HEK293 (cell line): ENCODE results near the gene HIGD2A.

Experiments
- CTCF ChIA-PET: fragments of 350-600 bp; formaldehyde crosslinking; extraction: SDS; loops from one replicate; lab custom pipeline; 2021; ENCODE audit warnings: antibody characterized with exemption; lab: Yijun Ruan, JAX
- POLR2A ChIA-PET: fragments of 300-600 bp; formaldehyde crosslinking; extraction: SDS; loops from one replicate; lab custom pipeline; 2020; ENCODE audit warnings: antibody characterized with exemption, inconsistent platforms; lab: Yijun Ruan, JAX
- H3K27ac ChIP-seq: fragments of 200-500 bp; sonication (Bioruptor generic); 2 replicates; pipeline ENCODE4 v1.5.1; 2014; ENCODE audit warnings: low read depth, low read length, control low read depth, inconsistent platforms; ENCODE audit errors: extremely low read depth
- H3K36me3 ChIP-seq, 2 experiments: fragments of 200-500 bp in 1 of 2; sonication (Bioruptor generic) in 1 of 2; 1 replicate in 1 of 2; 2 replicates in 1 of 2; pipeline ENCODE4 v1.5.1; 2014 to 2017; ENCODE audit warnings: inconsistent platforms in 2 of 2, low read length in 2 of 2; ENCODE audit not compliant: control insufficient read depth in 2 of 2, insufficient read depth in 1 of 2
- H3K4me1 ChIP-seq: fragments of 200-500 bp; sonication (Bioruptor generic); 2 replicates; pipeline ENCODE4 v1.5.1; 2014; ENCODE audit warnings: mild to moderate bottlenecking, low read length, inconsistent platforms; ENCODE audit not compliant: control insufficient read depth, insufficient read depth
- H3K4me3 ChIP-seq: 2 replicates; pipeline ENCODE4 v1.5.1; 2011; ENCODE audit warnings: low read depth, mild to moderate bottlenecking, control low read depth, low read length, moderate library complexity
- H3K9me3 ChIP-seq: fragments of 200-500 bp; sonication (Bioruptor generic); 2 replicates; pipeline ENCODE4 v1.5.1; 2014; ENCODE audit warnings: low read depth, low read length, inconsistent platforms; ENCODE audit not compliant: control insufficient read depth, insufficient read depth
- BCL6B ChIP-seq: fragments of 450-650 bp; formaldehyde crosslinking; IDR thresholded peaks from 2 replicates; pipeline ENCODE4 v1.5.1; 2017; ENCODE audit warnings: missing biosample characterization, missing genetic modification characterization
- GLIS2 ChIP-seq: fragments of 450-650 bp; formaldehyde crosslinking; IDR thresholded peaks from 2 replicates; pipeline ENCODE4 v1.5.1; 2016; ENCODE audit warnings: missing biosample characterization, missing genetic modification characterization
- KLF1 ChIP-seq: fragments of 450-650 bp; formaldehyde crosslinking; IDR thresholded peaks from 2 replicates; pipeline ENCODE4 v1.5.1; 2016; ENCODE audit warnings: missing biosample characterization, missing genetic modification characterization
- MEIS1 ChIP-seq: sonication (generic); formaldehyde crosslinking; IDR thresholded peaks from 2 replicates; pipeline ENCODE4 v1.8.1; 2022; ENCODE audit warnings: missing genetic modification reagents, mild to moderate bottlenecking, borderline replicate concordance
- PRDM4 ChIP-seq: fragments of 450-650 bp; formaldehyde crosslinking; IDR thresholded peaks from 2 replicates; pipeline ENCODE4 v1.5.1; 2017; ENCODE audit warnings: missing biosample characterization, missing genetic modification characterization
- ZBTB7A ChIP-seq: fragments of 450-650 bp; formaldehyde crosslinking; IDR thresholded peaks from 2 replicates; pipeline ENCODE4 v1.5.1; 2016; ENCODE audit warnings: low read depth, missing biosample characterization, missing genetic modification characterization
- ZEB2 ChIP-seq: fragments of 450-650 bp; formaldehyde crosslinking; IDR thresholded peaks from 2 replicates; pipeline ENCODE4 v1.5.1; 2016; ENCODE audit warnings: missing biosample characterization, missing genetic modification characterization
- ZFHX2 ChIP-seq: fragments of 450-650 bp; formaldehyde crosslinking; conservative IDR thresholded peaks from 2 replicates; pipeline ENCODE4 v1.5.1; 2016; ENCODE audit warnings: missing biosample characterization, missing genetic modification characterization
- ZFP69B ChIP-seq: fragments of 450-650 bp; formaldehyde crosslinking; IDR thresholded peaks from 2 replicates; pipeline ENCODE4 v1.5.1; 2016; ENCODE audit warnings: missing biosample characterization, missing genetic modification characterization
- ZIC2 ChIP-seq: fragments of 450-650 bp; formaldehyde crosslinking; IDR thresholded peaks from 2 replicates; pipeline ENCODE4 v1.5.1; 2016; ENCODE audit warnings: missing biosample characterization, missing genetic modification characterization
- ZNF2 ChIP-seq: fragments of 450-650 bp; formaldehyde crosslinking; IDR thresholded peaks from 2 replicates; pipeline ENCODE4 v1.5.1; 2016; ENCODE audit warnings: missing biosample characterization, missing genetic modification characterization
- ZNF211 ChIP-seq: fragments of 450-650 bp; formaldehyde crosslinking; IDR thresholded peaks from 2 replicates; pipeline ENCODE4 v1.5.1; 2016; ENCODE audit warnings: low read depth, missing biosample characterization, missing genetic modification characterization
- ZNF214 ChIP-seq: fragments of 450-650 bp; formaldehyde crosslinking; IDR thresholded peaks from 2 replicates; pipeline ENCODE4 v1.5.1; 2017; ENCODE audit warnings: missing biosample characterization, mild to moderate bottlenecking, missing genetic modification characterization, borderline replicate concordance
- ZNF221 ChIP-seq: fragments of 450-650 bp; formaldehyde crosslinking; IDR thresholded peaks from 2 replicates; pipeline ENCODE4 v1.5.1; 2017; ENCODE audit warnings: missing biosample characterization, missing genetic modification characterization, borderline replicate concordance
- ZNF223 ChIP-seq: fragments of 450-650 bp; formaldehyde crosslinking; IDR thresholded peaks from 2 replicates; pipeline ENCODE4 v1.5.1; 2016; ENCODE audit warnings: missing biosample characterization, missing genetic modification characterization
- ZNF239 ChIP-seq: fragments of 450-650 bp; formaldehyde crosslinking; IDR thresholded peaks from 2 replicates; pipeline ENCODE4 v1.5.1; 2016; ENCODE audit warnings: missing biosample characterization, missing genetic modification characterization
- ZNF266 ChIP-seq: fragments of 450-650 bp; formaldehyde crosslinking; IDR thresholded peaks from 2 replicates; pipeline ENCODE4 v1.5.1; 2016; ENCODE audit warnings: missing biosample characterization, missing genetic modification characterization, low read depth
- ZNF362 ChIP-seq: fragments of 450-650 bp; formaldehyde crosslinking; IDR thresholded peaks from 2 replicates; pipeline ENCODE4 v1.5.1; 2016; ENCODE audit warnings: missing biosample characterization, missing genetic modification characterization
- ZNF544 ChIP-seq: fragments of 450-650 bp; formaldehyde crosslinking; IDR thresholded peaks from 2 replicates; pipeline ENCODE4 v1.5.0; 2017; ENCODE audit warnings: missing biosample characterization, missing genetic modification characterization
- ZNF548 ChIP-seq: fragments of 450-650 bp; formaldehyde crosslinking; IDR thresholded peaks from 2 replicates; pipeline ENCODE4 v1.5.1; 2016; ENCODE audit warnings: missing biosample characterization, missing genetic modification characterization
- ZNF555 ChIP-seq: fragments of 450-650 bp; formaldehyde crosslinking; conservative IDR thresholded peaks from 2 replicates; pipeline ENCODE4 v1.5.1; 2017; ENCODE audit warnings: missing biosample characterization, mild to moderate bottlenecking, missing genetic modification characterization, inconsistent platforms
- ZNF623 ChIP-seq: fragments of 450-650 bp; formaldehyde crosslinking; IDR thresholded peaks from 2 replicates; pipeline ENCODE4 v1.5.1; 2016; ENCODE audit warnings: missing biosample characterization, missing genetic modification characterization
- ZNF692 ChIP-seq: fragments of 450-650 bp; formaldehyde crosslinking; IDR thresholded peaks from 2 replicates; pipeline ENCODE4 v1.5.1; 2016; ENCODE audit warnings: missing biosample characterization, missing genetic modification characterization
- ZNF704 ChIP-seq: fragments of 450-650 bp; formaldehyde crosslinking; IDR thresholded peaks from 2 replicates; pipeline ENCODE4 v1.5.1; 2016; ENCODE audit warnings: missing biosample characterization, missing genetic modification characterization
- ZNF747 ChIP-seq: fragments of 450-650 bp; formaldehyde crosslinking; IDR thresholded peaks from 2 replicates; pipeline ENCODE4 v1.5.1; 2016; ENCODE audit warnings: missing biosample characterization, missing genetic modification characterization
- ZNF776 ChIP-seq: fragments of 450-650 bp; formaldehyde crosslinking; IDR thresholded peaks from 2 replicates; pipeline ENCODE4 v1.5.0; 2017; ENCODE audit warnings: missing biosample characterization, missing genetic modification characterization, borderline replicate concordance
- ZNF792 ChIP-seq: fragments of 450-650 bp; formaldehyde crosslinking; IDR thresholded peaks from 2 replicates; pipeline ENCODE4 v1.5.1; 2016; ENCODE audit warnings: missing biosample characterization, missing genetic modification characterization
- ZSCAN16 ChIP-seq: fragments of 450-650 bp; formaldehyde crosslinking; IDR thresholded peaks from 2 replicates; pipeline ENCODE4 v1.5.1; 2016; ENCODE audit warnings: missing biosample characterization, missing genetic modification characterization
- ZSCAN18 ChIP-seq: fragments of 450-650 bp; formaldehyde crosslinking; IDR thresholded peaks from 2 replicates; pipeline ENCODE4 v1.5.1; 2016; ENCODE audit warnings: missing biosample characterization, missing genetic modification characterization
- ZXDB ChIP-seq: fragments of 450-650 bp; formaldehyde crosslinking; IDR thresholded peaks from 2 replicates; pipeline ENCODE4 v1.5.1; 2016; ENCODE audit warnings: missing biosample characterization, missing genetic modification characterization

The HIGD2A gene

GRCh38 chr5:176388444-176389134 is at the start of gene HIGD2A, which contains the start of gene NOP16:
Gene HIGD2A, plus strand, starts transcription at chr5:176388751. Its CDS starts 69 bp downstream, at chr5:176388820.
Gene NOP16, minus strand, starts transcription at chr5:176388598. Its CDS starts 59 bp downstream, at chr5:176388539.
- Histone ChIP-seq H3K9me3 (no peaks in the 10 kb centered on the region), H3K27ac (peak within 1 kb of the TSS; percentile 75), H3K36me3 (peaks cover 0 to 71% of the 10 kb centered on the region in 2 experiments; a peak in 2 of 3 replicates), H3K4me3 (peak within 1 kb of the TSS; percentile 67), H3K4me1 (no peaks in the 10 kb centered on the region)
- CTCF ChIA-PET, result no interaction called here
- POLR2A ChIA-PET, result interaction anchor here (0.7 to 2.2 kb wide), 5 partner anchors 14 to 155 kb away, joined by 3 to 6 read pairs (median 3); partner anchors contain the start of gene KIAA1191
- no peak for TF ChIP-seq ZNF623 (tag by site-specific recombination)
- no peak for TF ChIP-seq BCL6B (tag by site-specific recombination)
- TF ChIP-seq ZNF747 (tag by site-specific recombination), result no peak
- TF ChIP-seq ZNF362, result no peak
- TF ChIP-seq ZNF239 (tag by site-specific recombination), result peak; percentile 76; the same call in 1 of the 2 replicates
- peak; percentile 98 for TF ChIP-seq ZNF2
- no peak for TF ChIP-seq ZNF221 (tag by site-specific recombination)
- peak; percentile 89 for TF ChIP-seq KLF1
- TF ChIP-seq ZSCAN16 (tag by site-specific recombination), result no peak
- TF ChIP-seq ZFHX2 (tag by site-specific recombination), result peak; percentile 73
- peak; percentile 81 for TF ChIP-seq GLIS2 (tag by site-specific recombination)
- TF ChIP-seq ZNF214, result no peak
- TF ChIP-seq ZNF211 (tag by site-specific recombination), result no peak
- no peak for TF ChIP-seq ZNF544 (tag by site-specific recombination)
- no peak for TF ChIP-seq ZNF792
- peak; percentile 79 for TF ChIP-seq ZIC2 (tag by site-specific recombination)
- TF ChIP-seq ZNF548 (tag by site-specific recombination), result no peak
- TF ChIP-seq ZXDB (tag by site-specific recombination), result peak; percentile 99
- TF ChIP-seq ZEB2, result peak; percentile 99
- TF ChIP-seq ZSCAN18 (tag by site-specific recombination), result peak; percentile 99
- no peak for TF ChIP-seq ZNF776 (tag by site-specific recombination)
- no peak for TF ChIP-seq MEIS1
- TF ChIP-seq ZNF223 (tag by site-specific recombination), result no peak
- peak; percentile 94 for TF ChIP-seq ZFP69B
- TF ChIP-seq ZNF704 (tag by site-specific recombination), result no peak
- peak; percentile 98 for TF ChIP-seq ZBTB7A (tag by site-specific recombination)
- peak; percentile 81 for TF ChIP-seq PRDM4 (tag by site-specific recombination)
- TF ChIP-seq ZNF692 (tag by site-specific recombination), result peak; percentile 96
- no peak for TF ChIP-seq ZNF555 (tag by site-specific recombination)
- TF ChIP-seq ZNF266 (tag by site-specific recombination), result peak; percentile 10; the same call in 1 of the 2 replicates
